ENCODE data around the gene RPL10.

GRCh38 chrX:154450312-154450711 lies 52.1 kb downstream of the RPL10 start:
- TF ChIP-seq CTCF (IDR thresholded peaks at IDR 0.05): no peak
- TF ChIP-seq POLR2A (IDR thresholded peaks at IDR 0.05): no peak

Data from right lobe of liver (tissue), 4 donors.